Muscle layer of duodenum (tissue), 2 donors: ENCODE results near the gene ARHGAP42.
A peak's percentile ranks its signal among the peaks of the same experiment; 100 is the strongest.

Source experiments
- H3K27ac ChIP-seq: one replicate; pipeline ENCODE4 v1.7.0; 2013; ENCODE audit warnings: mild to moderate bottlenecking, low read length
- H3K27me3 ChIP-seq: one replicate; pipeline ENCODE4 v1.7.0; 2013; ENCODE audit warnings: low read depth, mild to moderate bottlenecking, control low read depth, low read length
- H3K36me3 ChIP-seq, 2 donors: one replicate each; pipeline ENCODE4 v1.7.0; 2013; ENCODE audit warnings: low read length in 2 of 2, control low read depth in 1 of 2, mild to moderate bottlenecking in 1 of 2; ENCODE audit not compliant: insufficient read depth in 2 of 2, control insufficient read depth in 1 of 2
- H3K4me1 ChIP-seq, 2 donors: one replicate each; pipeline ENCODE4 v1.7.0; 2013; ENCODE audit warnings: low read length in 2 of 2, mild to moderate bottlenecking in 2 of 2, control low read depth in 1 of 2, moderate library complexity in 1 of 2; ENCODE audit not compliant: insufficient read depth in 2 of 2, control insufficient read depth in 1 of 2
- H3K4me3 ChIP-seq, 2 donors: one replicate each; pipeline ENCODE4 v1.7.0; 2013; ENCODE audit warnings: low read length in 2 of 2, low read depth in 1 of 2, mild to moderate bottlenecking in 1 of 2
- H3K9me3 ChIP-seq, 2 donors: one replicate each; pipeline ENCODE4 v1.7.0; 2013; ENCODE audit warnings: low read length in 2 of 2, control low read depth in 1 of 2, mild to moderate bottlenecking in 1 of 2; ENCODE audit not compliant: control insufficient read depth in 1 of 2
- donor health status: healthy.

The ARHGAP42 gene

GRCh38 chr11:100823360-100823759 lies 136.3 kb downstream of the ARHGAP42 start:
- Histone ChIP-seq H3K27me3 (no peaks in the 10 kb centered on the region), H3K4me1 (peaks cover 0 to 14% of the 10 kb centered on the region in 2 donors), H3K9me3 (no peaks in the 10 kb centered on the region), H3K27ac (no peak overlapping the region), H3K36me3 (no peaks in the 10 kb centered on the region), H3K4me3 (no peak overlapping the region)

DNA sequence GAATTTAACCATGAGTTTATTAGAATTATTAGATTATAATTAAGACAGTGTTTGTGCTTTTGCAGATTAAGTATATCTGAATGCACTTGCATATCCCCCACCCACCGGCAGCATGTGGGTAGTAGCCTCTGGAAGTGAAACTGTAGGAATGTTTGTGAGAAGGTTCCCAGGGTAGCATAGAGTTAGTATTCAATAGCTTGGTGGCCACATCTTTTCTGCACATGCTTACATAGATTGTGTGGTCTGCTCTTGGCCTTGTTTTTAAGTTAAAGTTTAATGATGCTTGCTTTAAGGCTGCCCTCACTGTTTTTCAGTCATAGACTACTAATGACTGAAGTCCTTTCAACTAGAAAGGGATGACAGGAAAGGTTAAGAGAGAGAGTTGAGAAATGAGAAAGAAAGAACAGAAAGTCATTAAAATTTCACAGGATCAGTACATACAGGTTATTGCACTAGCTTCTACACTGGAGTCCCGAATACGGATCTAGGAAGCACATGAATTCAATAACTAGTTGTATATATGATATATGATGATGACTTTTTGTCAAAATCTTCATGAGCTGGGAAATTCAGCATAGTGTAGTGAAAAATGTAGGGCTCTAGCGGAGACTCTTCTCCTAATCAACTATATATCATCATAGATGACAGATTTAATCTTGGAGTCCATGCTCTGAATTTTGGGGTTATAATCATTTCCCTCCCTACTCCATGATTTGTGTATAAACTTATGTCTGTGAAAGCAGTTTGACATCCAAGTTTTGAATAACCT lies 137.1 kb downstream of the ARHGAP42 start:
- no peaks in the 10 kb centered on the region for H3K9me3 ChIP-seq
- no peaks in the 10 kb centered on the region for H3K36me3 ChIP-seq
- no peak overlapping the region for H3K4me3 ChIP-seq
- no peaks in the 10 kb centered on the region for H3K27me3 ChIP-seq
- peaks cover 0 to 14% of the 10 kb centered on the region in 2 donors for H3K4me1 ChIP-seq
- no peak overlapping the region for H3K27ac ChIP-seq

GRCh38 chr11:100825626-100826025 lies 138.5 kb downstream of the ARHGAP42 start:
- Histone ChIP-seq H3K4me1 (peaks cover 0 to 20% of the 10 kb centered on the region in 2 donors), H3K27ac (no peak overlapping the region), H3K27me3 (no peaks in the 10 kb centered on the region), H3K4me3 (no peak overlapping the region), H3K9me3 (no peaks in the 10 kb centered on the region), H3K36me3 (no peaks in the 10 kb centered on the region)

DNA sequence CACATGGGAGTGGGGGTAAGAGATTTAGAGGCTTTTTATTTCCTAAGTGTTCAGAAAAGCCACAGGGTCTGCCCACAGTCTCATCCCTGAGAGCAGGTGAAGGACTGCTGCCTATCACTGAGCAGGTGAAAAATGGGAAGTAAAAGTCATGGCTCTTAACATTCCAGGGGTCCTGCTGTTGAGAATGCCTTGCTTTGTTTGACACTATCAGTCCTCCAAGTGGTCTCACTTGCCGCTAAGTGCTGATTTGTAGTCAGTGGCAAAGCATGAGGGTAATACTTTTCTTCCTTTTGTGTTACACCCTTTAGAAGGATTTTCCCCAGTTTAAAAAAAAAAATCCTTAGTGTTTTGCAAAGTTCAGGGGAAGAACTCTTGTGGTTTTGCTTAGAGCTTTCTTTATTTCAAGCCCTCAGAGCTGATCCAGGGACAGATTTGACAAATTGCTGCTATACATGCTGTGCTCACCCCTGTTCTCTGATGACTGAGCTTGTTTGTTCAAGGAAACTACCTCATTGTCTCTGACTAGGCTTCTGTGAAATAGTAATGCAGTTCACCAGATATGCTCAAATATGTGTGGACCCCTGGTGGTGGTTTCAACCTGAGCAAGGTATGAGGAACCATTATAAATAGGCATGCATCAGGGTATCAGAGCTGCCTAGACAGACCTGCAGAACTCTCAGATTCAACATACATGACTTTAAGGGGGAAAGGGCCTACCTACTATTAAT lies 141.0 kb downstream of the ARHGAP42 start:
- peaks cover 3 to 40% of the 10 kb centered on the region in 2 donors for H3K4me1 ChIP-seq
- H3K27ac ChIP-seq = no peak overlapping the region
- H3K27me3 ChIP-seq = no peaks in the 10 kb centered on the region
- H3K9me3 ChIP-seq = no peaks in the 10 kb centered on the region
- H3K36me3 ChIP-seq = no peaks in the 10 kb centered on the region
- H3K4me3 ChIP-seq = no peak overlapping the region

DNA sequence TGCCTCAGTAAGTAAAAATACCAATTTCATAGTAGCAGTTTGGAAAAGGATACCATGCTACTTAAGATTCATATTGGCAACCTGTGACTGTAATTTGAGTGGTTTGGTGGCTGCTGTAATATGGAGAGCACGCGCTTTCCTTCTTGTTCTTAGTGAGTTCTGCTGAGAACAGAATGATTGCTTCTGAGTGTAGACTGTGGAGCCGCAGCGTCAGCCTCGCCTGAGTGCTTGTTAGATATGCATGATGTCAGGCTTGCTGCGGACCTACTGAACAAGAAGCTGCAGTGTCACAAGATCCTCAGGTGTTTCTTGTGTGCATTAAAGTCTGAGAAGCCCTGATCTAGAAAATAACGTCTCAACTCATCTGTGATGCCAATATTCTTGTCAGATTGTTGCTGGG lies 143.2 kb downstream of the ARHGAP42 start:
- Histone ChIP-seq H3K9me3 (no peaks in the 10 kb centered on the region), H3K4me3 (no peak overlapping the region), H3K36me3 (no peaks in the 10 kb centered on the region), H3K4me1 (peaks cover 3 to 32% of the 10 kb centered on the region in 2 donors), H3K27me3 (no peaks in the 10 kb centered on the region), H3K27ac (no peak overlapping the region)

- Histone ChIP-seq H3K27ac (peak overlapping the region; percentile 1), H3K27me3 (no peaks in the 10 kb centered on the region)
Measured at GRCh38 chr11:100830978-100831732, 144.1 kb downstream of the ARHGAP42 start.

DNA sequence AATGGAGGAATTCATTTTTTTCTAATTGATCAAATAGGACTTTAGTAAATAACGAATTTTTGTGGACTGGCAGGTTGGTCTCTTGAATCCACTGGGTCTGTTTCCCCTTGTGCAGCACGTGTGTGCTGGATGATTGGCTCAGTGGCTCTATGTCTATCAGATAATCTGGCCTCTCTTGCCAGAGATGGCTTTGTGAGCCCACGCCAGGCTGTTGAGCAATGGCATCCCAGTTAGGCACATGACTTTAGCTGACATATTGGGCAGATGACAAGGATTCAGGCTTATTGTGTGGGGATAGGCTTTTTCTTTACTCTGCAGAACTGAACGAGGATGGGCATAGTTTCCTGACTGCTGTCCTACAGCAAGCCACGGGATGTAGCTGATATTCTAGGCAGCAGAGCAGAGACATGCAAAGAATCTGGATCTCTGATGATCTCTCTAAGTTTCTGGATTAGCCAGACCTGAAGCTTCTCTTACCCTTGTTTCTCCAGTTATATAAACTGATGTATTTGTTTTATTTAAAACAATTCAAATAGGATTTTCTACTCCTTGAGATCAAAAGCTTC lies 144.9 kb downstream of the ARHGAP42 start:
- H3K4me3 ChIP-seq = no peak overlapping the region
- no peaks in the 10 kb centered on the region for H3K36me3 ChIP-seq
- H3K9me3 ChIP-seq = no peaks in the 10 kb centered on the region
- H3K4me1 ChIP-seq = peaks cover 3 to 26% of the 10 kb centered on the region in 2 donors
- no peaks in the 10 kb centered on the region for H3K27me3 ChIP-seq
- H3K27ac ChIP-seq = no peak overlapping the region

More at GRCh38 chr11:100830978-100831732, 144.1 kb downstream of the ARHGAP42 start:
- no peaks in the 10 kb centered on the region for H3K36me3 ChIP-seq
- peaks cover 3 to 26% of the 10 kb centered on the region in 2 donors for H3K4me1 ChIP-seq
- H3K4me3 ChIP-seq = no peak overlapping the region
- H3K9me3 ChIP-seq = no peaks in the 10 kb centered on the region

DNA sequence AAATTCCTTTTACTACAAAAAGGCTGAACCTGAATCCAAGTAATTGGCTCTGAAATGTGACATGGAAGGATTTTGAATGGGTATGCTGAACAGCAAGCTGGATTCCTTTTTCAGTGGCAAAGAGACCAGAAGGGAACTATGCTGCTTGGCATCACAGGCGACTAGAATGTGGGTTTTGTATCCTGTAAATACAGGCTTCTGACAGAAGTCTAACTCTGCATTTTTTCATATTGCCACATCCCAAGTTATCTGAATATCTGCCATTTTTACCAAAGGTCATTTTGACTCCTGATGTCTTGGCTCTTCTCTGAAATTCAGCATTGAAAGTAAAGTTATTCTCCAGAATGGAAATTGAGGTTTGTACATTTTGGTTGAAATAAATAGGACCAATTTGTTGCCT lies 145.7 kb downstream of the ARHGAP42 start:
- H3K9me3 ChIP-seq = no peaks in the 10 kb centered on the region
- no peaks in the 10 kb centered on the region for H3K36me3 ChIP-seq
- no peaks in the 10 kb centered on the region for H3K27me3 ChIP-seq
- no peak overlapping the region for H3K27ac ChIP-seq
- H3K4me3 ChIP-seq = no peak overlapping the region
- peaks cover 3 to 26% of the 10 kb centered on the region in 2 donors for H3K4me1 ChIP-seq

GRCh38 chr11:100833276-100833675 lies 146.2 kb downstream of the ARHGAP42 start:
- no peaks in the 10 kb centered on the region for H3K27me3 ChIP-seq
- peaks cover 3 to 26% of the 10 kb centered on the region in 2 donors for H3K4me1 ChIP-seq
- no peak overlapping the region for H3K27ac ChIP-seq
- H3K36me3 ChIP-seq = no peaks in the 10 kb centered on the region
- no peak overlapping the region for H3K4me3 ChIP-seq
- no peaks in the 10 kb centered on the region for H3K9me3 ChIP-seq

GRCh38 chr11:100835854-100836253 lies 148.8 kb downstream of the ARHGAP42 start:
- Histone ChIP-seq H3K4me3 (no peak overlapping the region), H3K36me3 (no peaks in the 10 kb centered on the region), H3K27ac (no peak overlapping the region), H3K27me3 (no peaks in the 10 kb centered on the region), H3K4me1 (peaks cover 3 to 18% of the 10 kb centered on the region in 2 donors), H3K9me3 (no peaks in the 10 kb centered on the region)

GRCh38 chr11:100837311-100837710 lies 150.2 kb downstream of the ARHGAP42 start:
- Histone ChIP-seq H3K27me3 (no peaks in the 10 kb centered on the region), H3K36me3 (no peaks in the 10 kb centered on the region), H3K27ac (no peak overlapping the region), H3K9me3 (no peaks in the 10 kb centered on the region), H3K4me3 (no peak overlapping the region), H3K4me1 (peaks cover 0 to 7% of the 10 kb centered on the region in 2 donors)
